AG08395 (cell line): ENCODE data around the gene THADA.
A peak's percentile ranks its signal among the peaks of the same experiment; 100 is the strongest.
"Not testable (repeated sequence)": the region's sequence is repeated elsewhere in the genome, so short reads cannot be mapped to it uniquely, and the experiment has no call there.

Experiments used
- DNase-seq: peaks from one replicate; pipeline ENCODE4 v3.0.0; 2012; ENCODE audit warnings: mixed read lengths, low spot score

THADA gene

DNA sequence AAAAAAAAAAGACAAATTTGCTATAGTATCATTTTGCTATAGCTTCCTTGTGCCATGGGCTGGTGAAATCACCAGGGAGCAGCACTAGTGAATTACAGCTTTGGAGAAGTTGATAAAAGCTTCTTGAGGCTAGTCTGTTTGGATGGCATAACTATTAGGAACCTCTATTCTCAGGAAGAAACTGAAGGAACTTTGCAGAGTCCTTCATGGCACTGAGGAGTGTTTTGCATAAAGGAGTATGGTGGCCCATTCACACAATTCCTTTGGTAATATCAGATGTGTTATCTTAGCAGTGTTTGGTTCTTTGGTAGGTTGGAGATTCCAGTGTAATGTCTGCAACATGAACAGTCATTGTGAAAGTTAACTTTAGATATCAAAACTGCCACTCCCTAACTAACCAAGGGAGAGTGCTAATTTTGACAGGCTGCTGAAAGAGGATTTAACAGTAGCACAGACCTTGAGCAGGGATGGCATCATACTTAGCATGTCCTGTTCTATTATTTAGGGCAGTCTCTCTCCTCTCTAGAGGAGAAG lies 292.8 kb downstream of the THADA start:
- DNase-seq, result no peak

- no peak for DNase-seq
Observed at GRCh38 chr2:43302182-43302960, 293.5 kb downstream of the THADA start.

GRCh38 chr2:43300781-43301583 lies 294.9 kb downstream of the THADA start:
- no peak for DNase-seq

GRCh38 chr2:43300222-43300621 lies 295.6 kb downstream of the THADA start:
- no peak for DNase-seq

GRCh38 chr2:43298500-43298899 lies 297.3 kb downstream of the THADA start:
- DNase-seq, result no peak

DNA sequence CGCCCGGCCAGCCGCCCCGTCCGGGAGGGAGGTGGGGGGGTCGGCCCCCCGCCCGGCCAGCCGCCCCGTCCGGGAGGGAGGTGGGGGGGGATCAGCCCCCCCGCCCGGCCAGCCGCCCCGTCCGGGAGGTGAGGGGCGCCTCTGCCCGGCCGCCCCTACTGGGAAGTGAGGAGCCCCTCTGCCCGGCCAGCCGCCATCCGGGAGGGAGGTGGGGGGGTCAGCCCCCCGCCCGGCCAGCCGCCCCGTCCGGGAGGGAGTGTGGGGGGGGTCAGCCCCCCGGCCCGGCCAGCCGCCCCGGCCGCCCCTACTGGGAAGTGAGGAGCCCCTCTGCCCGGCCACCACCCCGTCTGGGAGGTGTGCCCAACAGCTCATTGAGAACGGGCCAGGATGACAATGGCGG lies 298.1 kb downstream of the THADA start:
- not testable (repeated sequence) for DNase-seq

- DNase-seq, result peak; percentile 19
Observed at GRCh38 chr2:43294973-43295603, 300.8 kb downstream of the THADA start.

DNA sequence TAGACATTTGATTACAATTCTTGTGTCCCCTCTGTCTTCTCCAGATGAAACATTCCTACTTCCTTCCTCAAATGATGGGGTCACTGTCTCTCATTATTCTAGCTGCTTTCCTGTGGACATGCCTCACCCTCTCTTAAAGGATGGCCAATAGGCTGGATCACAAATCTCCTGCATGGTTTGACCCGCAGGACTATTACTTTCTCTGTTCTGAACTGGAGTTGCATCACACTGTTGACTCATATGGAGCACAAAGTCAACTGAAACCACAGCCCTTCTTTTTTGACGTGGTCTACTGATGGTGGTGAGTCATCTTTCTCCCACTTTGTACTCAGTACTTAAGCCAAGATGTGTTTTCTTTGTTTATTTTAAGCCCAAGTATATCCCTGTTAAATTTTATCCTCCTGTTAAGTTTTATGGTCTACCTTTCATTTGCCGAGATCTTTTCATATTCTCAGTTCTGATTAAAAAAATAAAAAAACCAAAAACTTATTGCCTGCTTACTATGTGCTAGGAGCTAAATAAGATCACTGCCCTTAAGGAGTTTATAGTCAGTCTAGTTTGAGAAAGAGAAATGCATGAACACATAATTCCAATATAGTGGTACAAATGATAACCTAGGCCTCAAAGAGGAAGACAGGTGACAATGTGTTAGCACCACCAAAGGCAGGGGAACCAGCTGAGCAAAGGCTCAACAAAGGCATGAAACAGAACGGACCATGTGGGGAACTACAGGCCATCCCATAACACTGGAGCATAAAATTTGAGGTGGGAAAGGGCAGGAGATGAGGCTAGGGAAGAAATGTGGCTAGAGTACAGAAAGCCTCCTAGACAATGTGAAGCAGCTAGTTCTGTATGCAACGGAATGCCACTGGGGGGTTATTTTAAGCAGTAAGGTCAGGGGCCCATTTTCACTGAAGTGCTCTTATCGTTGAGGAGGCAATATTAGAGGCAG lies 301.8 kb downstream of the THADA start:
- DNase-seq, result peak; percentile 96

- DNase-seq, result no peak
Observed at GRCh38 chr2:43292851-43293743, 302.7 kb downstream of the THADA start.

GRCh38 chr2:43292297-43292696 lies 303.5 kb downstream of the THADA start:
- DNase-seq, result no peak

GRCh38 chr2:43289331-43289730 lies 306.5 kb downstream of the THADA start:
- DNase-seq, result no peak

- DNase-seq, result no peak
Observed at GRCh38 chr2:43288417-43289305, 307.2 kb downstream of the THADA start.

GRCh38 chr2:43285987-43286386 lies 309.9 kb downstream of the THADA start:
- DNase-seq, result no peak

GRCh38 chr2:43284967-43285366 lies 310.9 kb downstream of the THADA start:
- DNase-seq, result no peak

DNA sequence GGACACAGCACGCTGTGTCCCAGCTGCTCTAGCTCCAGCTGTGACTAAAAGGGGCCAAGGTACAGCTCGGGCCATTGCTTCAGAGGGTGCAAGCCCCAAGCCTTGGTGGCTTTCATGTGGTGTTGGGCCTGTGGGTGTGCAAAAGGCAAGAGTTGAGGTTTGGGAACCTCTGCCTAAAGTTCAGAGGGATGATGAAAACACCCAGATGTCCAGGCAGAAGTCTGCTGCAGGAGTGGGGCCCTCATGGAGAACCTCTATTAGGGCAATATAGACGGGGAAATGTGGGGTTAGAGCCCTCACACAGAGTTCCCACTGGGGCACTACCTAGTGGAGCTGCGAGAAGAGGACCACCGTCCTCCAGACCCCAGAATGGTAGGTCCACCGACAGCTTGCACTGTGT lies 311.5 kb downstream of the THADA start:
- DNase-seq, result not testable (repeated sequence)

DNA sequence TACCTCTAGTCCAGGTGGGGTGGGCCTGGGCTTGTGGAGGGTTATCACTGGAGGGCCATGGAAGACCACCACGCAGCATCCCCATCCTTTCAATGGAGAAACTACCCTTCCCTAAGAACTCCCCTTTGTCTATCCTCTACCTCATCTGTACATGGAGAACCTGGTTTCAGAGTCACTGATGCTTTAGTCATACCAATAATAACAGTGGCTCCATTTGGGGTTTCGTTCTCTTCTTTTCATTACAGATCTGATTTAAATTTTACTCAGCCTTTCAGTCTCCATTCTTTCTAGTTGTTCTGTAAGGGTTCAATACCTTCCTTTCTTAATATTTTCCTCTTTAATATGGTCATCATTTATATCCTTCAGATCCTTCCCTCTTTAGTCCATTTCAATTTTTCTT lies 314.8 kb downstream of the THADA start:
- DNase-seq, result no peak

- no peak for DNase-seq
Observed at GRCh38 chr2:43279317-43279840, 316.5 kb downstream of the THADA start.

GRCh38 chr2:43278564-43279220 lies 317.1 kb downstream of the THADA start:
- DNase-seq, result no peak
